Measurements from ENCODE around the gene TMEM200B.
"Not testable (repeated sequence)": the region's sequence is repeated elsewhere in the genome, so short reads cannot be mapped to it uniquely, and the experiment has no call there.

Gene TMEM200B

DNA sequence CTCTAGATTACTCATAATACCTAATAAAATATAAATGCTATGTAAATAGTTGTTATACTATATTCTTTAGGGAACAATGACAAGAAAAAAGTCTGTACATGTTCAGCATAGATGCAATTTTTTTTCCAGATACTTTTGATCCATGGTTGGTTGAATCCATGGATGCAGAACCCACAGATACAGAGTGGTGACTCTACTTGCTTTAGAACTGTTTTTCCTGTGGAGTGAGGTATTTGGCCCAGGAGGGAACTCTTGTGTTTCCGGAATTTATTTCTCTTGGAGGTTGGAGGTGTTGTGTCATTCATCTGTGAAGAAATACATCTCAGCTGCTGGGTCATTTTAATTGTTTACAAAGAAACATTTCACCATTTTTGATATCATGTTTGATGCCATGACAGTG lies 28.7 kb downstream of the TMEM200B start:
- no peaks in the 10 kb centered on the region for H4K20me1 ChIP-seq (ENCODE audit: insufficient read depth, low read length)
- DNase-seq (no peak), ATAC-seq (ENCODE audit: insufficient read depth, low read depth) (no peak)
- TF ChIP-seq EZH2 (IDR thresholded peaks at IDR 0.05; ENCODE audit: borderline replicate concordance, low read depth, low read length, severe bottlenecking) = no peak
- TF ChIP-seq, protein P1, sequence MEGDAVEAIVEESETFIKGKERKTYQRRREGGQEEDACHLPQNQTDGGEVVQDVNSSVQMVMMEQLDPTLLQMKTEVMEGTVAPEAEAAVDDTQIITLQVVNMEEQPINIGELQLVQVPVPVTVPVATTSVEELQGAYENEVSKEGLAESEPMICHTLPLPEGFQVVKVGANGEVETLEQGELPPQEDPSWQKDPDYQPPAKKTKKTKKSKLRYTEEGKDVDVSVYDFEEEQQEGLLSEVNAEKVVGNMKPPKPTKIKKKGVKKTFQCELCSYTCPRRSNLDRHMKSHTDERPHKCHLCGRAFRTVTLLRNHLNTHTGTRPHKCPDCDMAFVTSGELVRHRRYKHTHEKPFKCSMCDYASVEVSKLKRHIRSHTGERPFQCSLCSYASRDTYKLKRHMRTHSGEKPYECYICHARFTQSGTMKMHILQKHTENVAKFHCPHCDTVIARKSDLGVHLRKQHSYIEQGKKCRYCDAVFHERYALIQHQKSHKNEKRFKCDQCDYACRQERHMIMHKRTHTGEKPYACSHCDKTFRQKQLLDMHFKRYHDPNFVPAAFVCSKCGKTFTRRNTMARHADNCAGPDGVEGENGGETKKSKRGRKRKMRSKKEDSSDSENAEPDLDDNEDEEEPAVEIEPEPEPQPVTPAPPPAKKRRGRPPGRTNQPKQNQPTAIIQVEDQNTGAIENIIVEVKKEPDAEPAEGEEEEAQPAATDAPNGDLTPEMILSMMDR (IDR thresholded peaks at IDR 0.05; ENCODE audit: borderline replicate concordance, extremely low read depth, low read length, poor library complexity, severe bottlenecking) = no peak
- no peaks in the 10 kb centered on the region for H3K4me1 ChIP-seq (ENCODE audit: insufficient read depth, low read length)
- no peaks in the 10 kb centered on the region for H3K9me3 ChIP-seq (ENCODE audit: insufficient read depth, low read length, severe bottlenecking)
- H2AFZ ChIP-seq (ENCODE audit: low read depth, low read length) = no peak overlapping the region
- H3K27me3 ChIP-seq (ENCODE audit: insufficient read depth, low read length, poor library complexity) = no peaks in the 10 kb centered on the region
- no peak overlapping the region for H3K27ac ChIP-seq (ENCODE audit: low read length)
- H3K36me3 ChIP-seq (ENCODE audit: insufficient read depth, low read length) = peaks cover 45% of the 10 kb centered on the region
- no peak overlapping the region for H3K9ac ChIP-seq (ENCODE audit: low read depth, low read length)
- H3K79me2 ChIP-seq (ENCODE audit: insufficient read depth, low read length) = no peaks in the 10 kb centered on the region
- H3K4me2 ChIP-seq (ENCODE audit: insufficient read depth, low read length) = no peak overlapping the region
- H3K4me3 ChIP-seq (ENCODE audit: low read depth in 1 of 2, low read length in 2 of 2) = no peak overlapping the region

DNA sequence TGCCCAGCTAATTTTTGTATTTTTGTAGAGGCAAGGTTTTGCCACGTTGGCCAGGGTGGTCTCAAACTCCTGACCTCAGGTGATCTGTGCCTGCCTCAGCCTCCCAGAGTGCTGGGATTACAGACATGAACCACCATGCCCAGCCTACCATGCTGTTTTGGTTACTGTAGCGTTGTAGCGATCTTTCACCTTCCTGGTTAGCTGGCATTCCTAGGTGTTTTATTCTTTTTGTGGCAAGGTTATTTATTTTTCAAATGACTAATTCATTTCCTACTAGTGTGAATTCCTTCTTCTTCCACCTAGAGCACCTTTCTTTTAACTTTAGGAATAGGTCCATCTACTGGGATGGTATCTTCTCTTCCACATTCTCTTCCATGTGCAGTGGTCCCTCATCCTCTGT lies 29.3 kb downstream of the TMEM200B start:
- no peaks in the 10 kb centered on the region for H3K4me1 ChIP-seq (ENCODE audit: insufficient read depth, low read length)
- no peaks in the 10 kb centered on the region for H3K9me3 ChIP-seq (ENCODE audit: insufficient read depth, low read length, severe bottlenecking)
- DNase-seq (no peak), ATAC-seq (ENCODE audit: insufficient read depth, low read depth) (no peak)
- H3K27ac ChIP-seq (ENCODE audit: low read length) = no peak overlapping the region
- no peak overlapping the region for H3K4me3 ChIP-seq (ENCODE audit: low read depth in 1 of 2, low read length in 2 of 2)
- no peak overlapping the region for H3K4me2 ChIP-seq (ENCODE audit: insufficient read depth, low read length)
- H3K9ac ChIP-seq (ENCODE audit: low read depth, low read length) = no peak overlapping the region
- peaks cover 44% of the 10 kb centered on the region for H3K36me3 ChIP-seq (ENCODE audit: insufficient read depth, low read length)
- H3K27me3 ChIP-seq (ENCODE audit: insufficient read depth, low read length, poor library complexity) = no peaks in the 10 kb centered on the region
- H2AFZ ChIP-seq (ENCODE audit: low read depth, low read length) = no peak overlapping the region
- no peaks in the 10 kb centered on the region for H4K20me1 ChIP-seq (ENCODE audit: insufficient read depth, low read length)
- H3K79me2 ChIP-seq (ENCODE audit: insufficient read depth, low read length) = no peaks in the 10 kb centered on the region
- TF ChIP-seq, protein P1 (IDR thresholded peaks at IDR 0.05; ENCODE audit: borderline replicate concordance, extremely low read depth, low read length, poor library complexity, severe bottlenecking) = no peak
- no peak for TF ChIP-seq EZH2 (IDR thresholded peaks at IDR 0.05; ENCODE audit: borderline replicate concordance, low read depth, low read length, severe bottlenecking)

DNA sequence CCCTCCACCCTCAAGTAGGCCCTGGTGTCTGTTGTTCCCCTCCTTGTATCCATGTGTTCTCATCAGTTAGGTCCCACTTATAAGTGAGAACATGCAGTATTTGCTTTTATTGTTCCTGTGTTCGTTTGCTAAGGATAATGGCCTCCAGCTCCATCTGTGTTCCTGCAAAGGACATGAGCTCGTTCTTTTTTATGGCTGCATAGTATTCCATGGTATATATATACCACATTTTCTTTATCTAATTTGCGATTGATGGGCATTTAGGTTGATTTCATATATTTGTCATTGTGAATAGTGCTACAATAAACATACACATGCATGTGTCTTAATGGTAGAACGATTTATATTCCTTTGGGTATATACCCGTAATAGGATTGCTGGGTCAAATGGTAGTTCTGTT lies 31.0 kb downstream of the TMEM200B start:
- not testable (repeated sequence) for H4K20me1 ChIP-seq (ENCODE audit: insufficient read depth, low read length); H3K9me3 ChIP-seq (ENCODE audit: insufficient read depth, low read length, severe bottlenecking); H3K9ac ChIP-seq (ENCODE audit: low read depth, low read length); H3K4me3 ChIP-seq (ENCODE audit: low read depth in 1 of 2, low read length in 2 of 2); H3K79me2 ChIP-seq (ENCODE audit: insufficient read depth, low read length); H3K4me1 ChIP-seq (ENCODE audit: insufficient read depth, low read length); H2AFZ ChIP-seq (ENCODE audit: low read depth, low read length); H3K27ac ChIP-seq (ENCODE audit: low read length); DNase-seq; H3K27me3 ChIP-seq (ENCODE audit: insufficient read depth, low read length, poor library complexity); ATAC-seq (ENCODE audit: insufficient read depth, low read depth); H3K4me2 ChIP-seq (ENCODE audit: insufficient read depth, low read length)
- H3K36me3 ChIP-seq (ENCODE audit: insufficient read depth, low read length) = peaks cover 38% of the 10 kb centered on the region

DNA sequence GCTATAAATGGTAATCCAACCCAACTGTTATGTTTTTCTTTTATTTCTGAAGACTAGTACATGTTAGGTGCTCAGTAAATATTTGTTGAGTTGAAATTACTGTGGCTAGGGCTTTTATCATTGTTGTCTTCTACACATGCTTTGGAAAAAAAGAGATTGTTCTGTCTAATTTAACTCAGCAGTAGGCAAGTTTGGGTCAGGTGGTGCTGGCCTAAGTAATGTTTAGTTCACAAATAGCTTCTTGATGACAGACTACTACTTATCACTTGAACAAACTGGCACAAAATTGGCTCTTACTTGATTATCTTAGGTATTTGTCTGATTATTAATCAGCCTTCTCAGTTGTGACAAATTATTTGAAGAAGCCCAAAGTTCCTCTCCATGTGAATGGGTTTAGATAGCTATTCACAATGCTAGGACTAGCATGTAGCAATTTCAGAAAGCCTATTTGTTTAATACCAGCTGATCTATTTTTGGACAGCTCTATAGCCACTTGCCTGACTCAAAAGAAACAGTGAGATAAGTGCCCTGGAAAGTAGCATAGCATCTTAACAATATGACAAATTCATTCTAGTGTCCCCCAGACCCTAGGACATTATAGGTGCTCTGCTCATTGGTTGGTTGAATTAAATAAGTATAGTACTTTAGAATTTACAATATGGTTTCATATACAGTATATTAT lies 32.6 kb downstream of the TMEM200B start:
- no peak for TF ChIP-seq EZH2 (IDR thresholded peaks at IDR 0.05; ENCODE audit: borderline replicate concordance, low read depth, low read length, severe bottlenecking)
- TF ChIP-seq, protein P1 (IDR thresholded peaks at IDR 0.05; ENCODE audit: borderline replicate concordance, extremely low read depth, low read length, poor library complexity, severe bottlenecking) = no peak
- Histone ChIP-seq H3K79me2 (ENCODE audit: insufficient read depth, low read length) (no peaks in the 10 kb centered on the region), H3K36me3 (ENCODE audit: insufficient read depth, low read length) (peaks cover 31% of the 10 kb centered on the region), H4K20me1 (ENCODE audit: insufficient read depth, low read length) (no peaks in the 10 kb centered on the region), H3K4me1 (ENCODE audit: insufficient read depth, low read length) (no peaks in the 10 kb centered on the region), H3K4me2 (ENCODE audit: insufficient read depth, low read length) (no peak overlapping the region), H3K9ac (ENCODE audit: low read depth, low read length) (no peak overlapping the region), H3K27ac (ENCODE audit: low read length) (no peak overlapping the region), H3K4me3 (ENCODE audit: low read depth in 1 of 2, low read length in 2 of 2) (no peak overlapping the region), H3K9me3 (ENCODE audit: insufficient read depth, low read length, severe bottlenecking) (no peaks in the 10 kb centered on the region), H3K27me3 (ENCODE audit: insufficient read depth, low read length, poor library complexity) (no peaks in the 10 kb centered on the region), H2AFZ (ENCODE audit: low read depth, low read length) (no peak overlapping the region)
- DNase-seq (no peak), ATAC-seq (ENCODE audit: insufficient read depth, low read depth) (no peak)

Measured in DND-41 (cell line).